Measurements from ENCODE around the gene OR4S2. TPM values are rescaled to one million over a fixed set of nuclear protein-coding genes. Genes with fewer than 3 reads are reported as not detected.

OR4S2 gene
- total RNA-seq, 1 donor from 2014 or later, result not detected

DNA sequence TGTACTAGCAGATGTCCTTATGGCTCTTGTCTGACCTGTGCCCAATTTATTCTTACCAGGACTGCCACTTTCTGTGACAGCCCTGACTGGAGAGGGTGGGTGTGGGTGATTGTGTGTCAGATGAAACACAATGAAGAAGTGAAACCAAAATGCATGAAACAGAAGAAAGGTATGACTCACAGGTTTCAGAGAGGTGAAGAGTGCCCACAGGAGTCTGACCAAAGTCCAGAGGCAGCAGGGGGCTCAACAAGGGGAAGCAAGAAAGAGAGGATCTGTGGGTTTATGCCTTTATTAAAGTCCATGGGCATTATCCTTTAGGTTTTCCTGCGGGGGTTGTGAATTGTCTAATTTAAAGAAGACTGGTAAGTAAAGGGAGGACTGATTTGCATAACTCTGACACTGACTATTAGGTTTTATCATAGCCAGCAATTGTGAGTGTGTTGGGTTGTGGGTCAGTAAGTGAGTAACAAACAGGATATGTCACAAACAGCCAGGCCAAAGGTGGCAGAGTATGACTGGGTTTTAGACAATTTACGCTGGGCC, 10.0 kb downstream of the OR4S2 start:
- no peak for FAIRE-seq
- DNase-seq (ENCODE audit: low read depth), result no peak
- Histone ChIP-seq H3K27me3 (ENCODE audit: control insufficient read depth, insufficient read depth, low read length) (no peaks in the 10 kb centered on the region), H3K4me3 (ENCODE audit: low read depth, low read length) (no peak overlapping the region), H3K36me3 (ENCODE audit: control insufficient read depth, insufficient read depth, low read length) (no peaks in the 10 kb centered on the region)
- TF ChIP-seq, protein P1, sequence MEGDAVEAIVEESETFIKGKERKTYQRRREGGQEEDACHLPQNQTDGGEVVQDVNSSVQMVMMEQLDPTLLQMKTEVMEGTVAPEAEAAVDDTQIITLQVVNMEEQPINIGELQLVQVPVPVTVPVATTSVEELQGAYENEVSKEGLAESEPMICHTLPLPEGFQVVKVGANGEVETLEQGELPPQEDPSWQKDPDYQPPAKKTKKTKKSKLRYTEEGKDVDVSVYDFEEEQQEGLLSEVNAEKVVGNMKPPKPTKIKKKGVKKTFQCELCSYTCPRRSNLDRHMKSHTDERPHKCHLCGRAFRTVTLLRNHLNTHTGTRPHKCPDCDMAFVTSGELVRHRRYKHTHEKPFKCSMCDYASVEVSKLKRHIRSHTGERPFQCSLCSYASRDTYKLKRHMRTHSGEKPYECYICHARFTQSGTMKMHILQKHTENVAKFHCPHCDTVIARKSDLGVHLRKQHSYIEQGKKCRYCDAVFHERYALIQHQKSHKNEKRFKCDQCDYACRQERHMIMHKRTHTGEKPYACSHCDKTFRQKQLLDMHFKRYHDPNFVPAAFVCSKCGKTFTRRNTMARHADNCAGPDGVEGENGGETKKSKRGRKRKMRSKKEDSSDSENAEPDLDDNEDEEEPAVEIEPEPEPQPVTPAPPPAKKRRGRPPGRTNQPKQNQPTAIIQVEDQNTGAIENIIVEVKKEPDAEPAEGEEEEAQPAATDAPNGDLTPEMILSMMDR (IDR thresholded peaks at IDR 0.05; ENCODE audit: insufficient read depth, low read length, severe bottlenecking), result no peak

DNA sequence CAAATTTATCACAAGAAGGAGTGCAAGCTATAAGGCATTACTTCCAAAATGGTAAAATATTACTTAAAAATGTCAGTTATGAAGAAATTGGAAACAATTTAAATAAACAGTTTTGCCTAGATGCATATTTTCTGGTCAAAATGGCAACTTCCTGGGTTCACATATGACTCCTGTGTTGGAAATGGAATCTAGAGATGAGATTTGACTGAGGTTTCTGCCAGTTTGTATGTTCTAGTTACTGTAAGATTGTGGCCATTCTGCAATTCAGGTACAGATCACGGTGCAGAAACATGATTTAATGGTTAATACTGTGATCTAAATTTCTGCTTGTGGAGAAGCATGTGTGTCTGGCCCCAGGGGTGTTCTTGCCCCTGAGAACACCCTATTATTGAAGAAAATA, 10.5 kb downstream of the OR4S2 start:
- H3K36me3 ChIP-seq (ENCODE audit: control insufficient read depth, insufficient read depth, low read length), result no peaks in the 10 kb centered on the region
- no peaks in the 10 kb centered on the region for H3K27me3 ChIP-seq (ENCODE audit: control insufficient read depth, insufficient read depth, low read length)
- DNase-seq (ENCODE audit: low read depth) (no peak), FAIRE-seq (no peak)
- no peak overlapping the region for H3K4me3 ChIP-seq (ENCODE audit: low read depth, low read length)
- TF ChIP-seq, protein P1 (IDR thresholded peaks at IDR 0.05; ENCODE audit: insufficient read depth, low read length, severe bottlenecking), result no peak

DNA sequence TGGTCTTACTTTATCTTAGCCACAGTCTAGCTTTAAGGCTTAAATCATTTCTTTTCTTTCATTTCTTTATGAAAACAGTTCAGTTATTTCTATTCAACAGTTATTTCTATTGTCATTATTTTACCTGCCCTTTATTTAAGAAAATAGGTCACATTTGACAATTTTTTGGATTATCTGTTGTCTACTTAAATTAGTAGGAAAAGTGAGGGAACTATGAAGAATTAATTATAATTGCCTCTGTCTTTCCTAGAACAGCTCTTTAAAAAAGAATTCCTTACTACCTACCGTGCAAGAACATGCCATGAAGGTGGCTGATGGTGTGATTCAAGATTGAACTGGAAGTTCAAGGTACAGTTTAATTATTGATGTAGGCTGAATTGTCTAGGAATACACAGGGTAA, 13.8 kb downstream of the OR4S2 start, which contains the start of gene OR4C6:
Gene OR4C6 (plus strand): TSS at position 301 of the 400 bp plus-strand sequence. CDS start 2,966 bp downstream, outside the sequence.
- DNase-seq (ENCODE audit: low read depth) (no peak), FAIRE-seq (no peak)
- H3K27me3 ChIP-seq (ENCODE audit: control insufficient read depth, insufficient read depth, low read length), result no peaks in the 10 kb centered on the region
- no peak within 1 kb of the TSS for H3K4me3 ChIP-seq (ENCODE audit: low read depth, low read length)
- H3K36me3 ChIP-seq (ENCODE audit: control insufficient read depth, insufficient read depth, low read length), result no peaks in the 10 kb centered on the region
- TF ChIP-seq, protein P1 (IDR thresholded peaks at IDR 0.05; ENCODE audit: insufficient read depth, low read length, severe bottlenecking), result no peak

DNA sequence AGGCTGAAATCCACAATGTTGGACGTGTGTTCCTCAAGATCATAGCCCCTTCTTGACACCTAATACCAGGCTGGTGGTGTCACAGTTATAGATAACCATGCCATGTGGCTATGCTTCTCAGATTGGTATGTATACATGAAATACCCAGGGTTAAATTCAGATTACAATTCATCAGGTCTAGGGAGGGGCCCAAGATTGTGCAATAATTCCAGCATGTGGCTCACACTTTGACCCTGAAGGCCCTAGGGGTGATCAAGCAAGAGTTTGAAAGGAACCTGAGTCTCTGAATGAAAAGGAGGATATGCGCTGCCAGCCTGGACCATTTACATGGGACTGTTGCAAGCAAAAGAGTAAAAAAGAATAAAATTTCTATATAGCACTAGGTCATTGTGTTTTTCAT, 21.2 kb downstream of the OR4S2 start:
- Histone ChIP-seq H3K4me3 (ENCODE audit: low read depth, low read length) (no peak overlapping the region), H3K27me3 (ENCODE audit: control insufficient read depth, insufficient read depth, low read length) (no peaks in the 10 kb centered on the region), H3K36me3 (ENCODE audit: control insufficient read depth, insufficient read depth, low read length) (no peaks in the 10 kb centered on the region)
- DNase-seq (ENCODE audit: low read depth), result no peak
- TF ChIP-seq, protein P1 (IDR thresholded peaks at IDR 0.05; ENCODE audit: insufficient read depth, low read length, severe bottlenecking), result no peak
- no peak for FAIRE-seq

DNA sequence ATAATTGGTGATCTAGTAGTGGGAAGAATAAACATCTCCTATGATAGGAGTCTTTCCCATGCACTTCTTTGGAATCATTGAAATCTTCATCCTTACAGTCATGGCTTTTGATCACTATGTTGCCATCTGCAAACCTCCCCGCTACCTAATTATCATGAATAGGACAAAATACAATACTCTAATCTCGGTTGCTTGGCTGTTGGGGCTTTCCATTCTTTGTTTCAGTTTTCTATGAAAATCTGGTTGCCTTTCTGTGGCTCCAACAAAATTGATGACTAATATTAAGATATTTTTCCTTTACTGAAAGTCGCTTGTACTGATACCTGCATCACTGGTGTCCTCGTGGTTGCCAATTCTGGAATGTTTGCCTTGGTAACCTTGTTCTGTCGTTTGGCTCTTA, 25.7 kb downstream of the OR4S2 start:
- Histone ChIP-seq H3K4me3 (ENCODE audit: low read depth, low read length) (no peak overlapping the region), H3K27me3 (ENCODE audit: control insufficient read depth, insufficient read depth, low read length) (no peaks in the 10 kb centered on the region), H3K36me3 (ENCODE audit: control insufficient read depth, insufficient read depth, low read length) (no peaks in the 10 kb centered on the region)
- FAIRE-seq, result no peak
- TF ChIP-seq, protein P1 (IDR thresholded peaks at IDR 0.05; ENCODE audit: insufficient read depth, low read length, severe bottlenecking), result no peak
- no peak for DNase-seq (ENCODE audit: low read depth)

DNA sequence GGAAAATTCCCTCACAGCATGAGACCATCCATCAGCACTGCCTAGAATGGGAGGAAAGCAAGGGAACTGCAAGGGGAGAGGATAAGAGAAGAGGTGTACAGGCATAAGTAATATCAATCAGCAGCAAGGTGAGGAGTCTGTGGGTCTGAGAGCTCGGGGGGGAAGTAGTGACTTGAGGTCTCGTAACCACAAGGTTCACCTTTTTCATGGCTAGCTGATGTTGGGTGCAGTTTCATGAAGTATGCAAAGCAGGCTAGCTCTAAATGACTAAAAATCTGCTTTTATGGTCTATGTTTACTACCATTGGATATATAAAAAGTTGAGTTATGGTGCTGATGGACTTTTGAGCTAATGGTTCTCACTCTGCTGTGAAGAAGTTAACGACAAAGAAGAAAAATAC, 49.7 kb downstream of the OR4S2 start:
- H3K4me3 ChIP-seq (ENCODE audit: low read depth, low read length), result no peak overlapping the region
- DNase-seq (ENCODE audit: low read depth), result no peak
- no peak for FAIRE-seq
- H3K27me3 ChIP-seq (ENCODE audit: control insufficient read depth, insufficient read depth, low read length), result no peaks in the 10 kb centered on the region
- no peaks in the 10 kb centered on the region for H3K36me3 ChIP-seq (ENCODE audit: control insufficient read depth, insufficient read depth, low read length)
- TF ChIP-seq, protein P1 (IDR thresholded peaks at IDR 0.05; ENCODE audit: insufficient read depth, low read length, severe bottlenecking), result no peak

Data from bronchial epithelial cell (primary cell).